GM21367 (cell line): Measurements from ENCODE around the gene VIL1.

Source experiments
- ATAC-seq: cut with Tn5 transposase; IDR thresholded peaks from one replicate; pipeline ENCODE4 v1.9.1; 2021; ENCODE audit not compliant: unreplicated experiment

The VIL1 gene

DNA sequence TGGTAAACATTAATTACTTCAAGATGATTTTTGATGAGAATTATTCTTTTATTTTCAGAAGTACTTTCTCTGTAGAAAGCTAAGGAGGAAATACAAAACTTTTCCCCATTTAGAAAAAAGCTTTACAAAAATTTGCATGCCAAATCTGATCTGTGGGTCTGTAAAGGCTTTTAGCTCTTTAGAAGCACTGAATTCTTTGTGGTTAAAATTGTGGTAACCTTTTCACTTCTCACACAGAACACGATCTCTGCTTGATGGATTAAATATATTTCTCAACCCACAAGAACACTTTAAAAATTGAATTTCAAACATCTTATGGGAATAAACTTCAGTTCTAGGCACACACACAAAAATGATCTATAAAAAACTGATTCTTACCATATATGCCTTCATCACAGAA, 63.7 kb downstream of the VIL1 start:
- no peak for ATAC-seq

- no peak for ATAC-seq
Measured at GRCh38 chr2:218485986-218486667, 67.2 kb downstream of the VIL1 start.

DNA sequence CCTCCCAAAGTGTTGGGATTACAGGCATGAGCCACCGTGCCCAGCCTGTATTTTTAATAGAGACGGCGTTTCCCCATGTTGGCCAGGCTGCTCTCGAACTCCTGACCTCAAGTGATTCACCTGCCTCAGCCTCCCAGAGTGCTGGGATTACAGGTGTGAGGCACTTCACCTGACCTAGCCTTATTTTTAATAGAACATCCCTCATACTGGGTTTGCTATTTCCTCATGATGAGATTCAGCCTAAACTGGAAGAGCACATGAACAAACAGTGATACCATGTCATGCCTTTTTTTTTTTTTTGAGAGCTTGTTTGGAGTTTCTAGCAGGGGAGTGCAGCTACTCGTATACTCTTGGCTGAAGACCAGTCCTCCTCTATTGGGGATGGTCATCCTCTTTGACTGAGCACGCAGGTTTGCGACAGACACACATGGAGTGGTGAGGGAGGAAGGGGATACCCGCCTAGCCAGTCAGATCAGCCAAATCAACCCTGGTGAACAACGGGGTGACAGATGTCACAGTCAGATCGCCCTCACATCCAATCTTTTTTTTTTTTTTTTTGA, 81.7 kb downstream of the VIL1 start:
- ATAC-seq = no peak

GRCh38 chr2:218501665-218502064, 82.7 kb downstream of the VIL1 start:
- no peak for ATAC-seq
